ENCODE results near the gene C1QTNF1. TPM values are rescaled to one million over a fixed set of nuclear protein-coding genes. Genes with fewer than 3 reads are reported as not detected.

Gene C1QTNF1
- total and polyA plus RNA-seq, 2 experiments from 2014 or later = 9.5 to 13.3 TPM

DNA sequence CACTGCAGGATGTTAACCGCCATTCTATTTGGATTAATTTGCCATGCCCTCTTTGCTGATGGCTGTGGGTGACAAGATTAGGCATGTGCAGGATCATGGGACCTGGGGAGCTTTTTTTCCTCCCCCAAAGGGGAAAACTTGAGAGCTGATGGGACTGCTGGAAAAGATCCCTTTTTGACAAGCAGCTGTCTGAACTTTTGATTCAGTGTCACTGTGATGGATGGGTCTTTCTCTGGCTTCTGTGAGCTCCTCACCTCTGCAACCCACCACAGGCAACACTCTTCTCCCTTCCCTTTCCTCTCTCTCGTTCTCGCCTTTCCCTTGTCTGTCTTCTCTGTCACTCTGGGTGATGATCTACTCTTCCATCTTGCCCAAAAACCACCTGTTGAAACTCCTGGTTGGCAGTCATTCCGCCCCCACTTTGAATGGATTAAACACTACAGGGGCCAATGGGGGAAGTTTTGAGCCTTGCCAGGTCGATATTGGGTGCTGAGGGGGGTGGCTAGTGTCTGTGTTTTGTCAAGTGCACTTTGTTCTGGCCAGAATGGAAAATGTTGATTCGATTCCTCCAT is 11.3 kb upstream of the C1QTNF1 start:
- peaks cover 22% of the 10 kb centered on the region for H3K4me1 ChIP-seq (ENCODE audit: insufficient read depth)
- TF ChIP-seq EZH2phosphoT487 (IDR thresholded peaks at IDR 0.05; ENCODE audit: low read depth, severe bottlenecking, unreplicated experiment) (no peak), CTCF (IDR thresholded peaks at IDR 0.05; ENCODE audit: poor library complexity) (no peak), EZH2 (IDR thresholded peaks at IDR 0.05; ENCODE audit: borderline replicate concordance) (no peak)
- no peak for DNase-seq (ENCODE audit: low spot score)
- peaks cover 4% of the 10 kb centered on the region for H4K20me1 ChIP-seq (ENCODE audit: insufficient read depth, poor library complexity, severe bottlenecking)
- H3K9me2 ChIP-seq (replicated peaks; ENCODE audit: insufficient read depth) = no peaks in the 10 kb centered on the region
- peaks cover 18% of the 10 kb centered on the region for H3K79me2 ChIP-seq
- H3K27ac ChIP-seq = no peak overlapping the region
- 79% methylated on average over 6 of the region's 6 CpGs for WGBS (ENCODE audit: low lambda C conversion rate, missing lambda C conversion rate)
- H3K36me3 ChIP-seq (replicated peaks; ENCODE audit: insufficient read depth, low read depth) = no peaks in the 10 kb centered on the region
- no peak overlapping the region for H3K4me2 ChIP-seq
- peaks cover 7% of the 10 kb centered on the region for H3K9me3 ChIP-seq (ENCODE audit: low read depth)
- no peaks in the 10 kb centered on the region for H3K27me3 ChIP-seq
- no peak overlapping the region for H2AFZ ChIP-seq
- H3K4me3 ChIP-seq = no peak overlapping the region

DNA sequence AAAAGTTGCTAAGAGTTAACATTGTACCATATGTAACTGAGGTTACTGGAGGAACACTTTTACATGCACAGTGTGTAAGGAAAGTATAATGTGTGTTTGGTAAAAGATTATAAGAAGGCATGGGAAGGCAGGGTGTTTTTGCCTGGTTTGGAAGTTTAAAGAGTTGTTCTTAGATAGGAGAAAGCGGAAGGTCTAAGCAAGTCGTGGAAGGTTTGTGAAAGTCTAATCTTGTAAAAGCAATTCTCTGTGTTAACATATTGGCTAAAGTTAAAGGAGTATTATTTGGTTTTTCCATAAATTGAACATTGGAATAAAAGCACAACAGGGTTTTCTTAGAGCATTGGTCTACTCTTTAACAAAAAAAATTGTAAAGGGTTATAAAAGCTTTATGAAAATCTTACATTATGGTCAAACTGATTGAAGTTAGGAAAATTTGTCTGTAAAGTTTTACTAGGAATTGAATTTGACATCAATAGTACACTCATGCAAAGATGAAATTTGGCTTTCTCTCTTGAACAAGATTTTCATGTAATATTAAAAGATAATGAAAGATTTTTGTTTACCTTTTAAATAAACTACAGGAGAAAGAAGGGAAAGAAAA is 9.7 kb upstream of the C1QTNF1 start:
- no peak for TF ChIP-seq EZH2 (IDR thresholded peaks at IDR 0.05; ENCODE audit: borderline replicate concordance)
- no peak for TF ChIP-seq EZH2phosphoT487 (IDR thresholded peaks at IDR 0.05; ENCODE audit: low read depth, severe bottlenecking, unreplicated experiment)
- H3K4me3 ChIP-seq = no peak overlapping the region

DNA sequence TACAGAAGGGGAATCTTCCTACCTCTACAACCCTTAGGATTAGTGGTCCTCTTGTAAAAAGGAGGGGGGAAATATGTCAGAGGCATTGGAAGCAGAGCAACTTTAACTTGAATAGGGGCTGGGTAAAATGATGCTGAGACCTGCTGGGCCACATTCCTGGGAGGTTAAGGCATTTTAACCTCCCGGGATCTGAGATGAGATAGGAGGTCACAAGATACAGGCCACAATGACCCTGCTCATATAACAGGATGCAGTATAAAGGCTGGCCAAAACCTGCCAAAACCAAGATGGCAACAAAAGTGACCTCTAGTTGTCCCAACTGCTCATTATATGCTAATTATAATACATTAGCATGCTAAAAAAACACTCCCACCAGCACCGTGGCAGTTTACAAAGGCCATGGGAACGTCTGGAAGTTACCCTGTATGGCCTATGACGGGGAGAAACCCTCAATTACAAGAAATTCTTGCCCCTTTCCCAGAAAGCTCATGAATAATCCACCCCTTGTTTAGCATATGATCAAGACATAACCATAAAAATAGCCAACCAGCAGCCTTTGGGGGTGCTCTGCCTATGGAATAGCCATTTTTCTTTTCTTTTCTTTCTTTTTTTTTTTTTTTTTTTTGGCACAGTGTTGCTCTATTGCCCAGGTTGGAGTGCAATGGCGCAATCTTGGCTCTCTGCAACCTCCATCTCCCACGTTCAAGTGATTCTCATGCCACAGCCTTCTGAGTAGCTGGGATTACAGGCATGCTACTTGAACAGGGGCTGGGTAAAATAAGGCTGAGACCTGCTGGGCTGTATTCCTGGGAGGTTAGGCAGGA is 6.2 kb upstream of the C1QTNF1 start:
- H4K20me1 ChIP-seq (ENCODE audit: insufficient read depth, poor library complexity, severe bottlenecking) = no peaks in the 10 kb centered on the region
- no peaks in the 10 kb centered on the region for H3K79me2 ChIP-seq
- no peak overlapping the region for H3K4me2 ChIP-seq
- WGBS (ENCODE audit: low lambda C conversion rate, missing lambda C conversion rate) = 53% methylated on average over 6 of the region's 6 CpGs
- H3K9me3 ChIP-seq (ENCODE audit: low read depth) = peaks cover 7% of the 10 kb centered on the region
- DNase-seq (ENCODE audit: low spot score) = no peak
- no peak overlapping the region for H2AFZ ChIP-seq
- no peak overlapping the region for H3K27ac ChIP-seq
- no peaks in the 10 kb centered on the region for H3K9me2 ChIP-seq (replicated peaks; ENCODE audit: insufficient read depth)
- peaks cover 22% of the 10 kb centered on the region for H3K4me1 ChIP-seq (ENCODE audit: insufficient read depth)
- H3K36me3 ChIP-seq (replicated peaks; ENCODE audit: insufficient read depth, low read depth) = no peaks in the 10 kb centered on the region
- TF ChIP-seq EZH2phosphoT487 (IDR thresholded peaks at IDR 0.05; ENCODE audit: low read depth, severe bottlenecking, unreplicated experiment) (no peak), EZH2 (IDR thresholded peaks at IDR 0.05; ENCODE audit: borderline replicate concordance) (no peak), CTCF (IDR thresholded peaks at IDR 0.05; ENCODE audit: poor library complexity) (no peak)
- H3K4me3 ChIP-seq = no peak overlapping the region
- no peaks in the 10 kb centered on the region for H3K27me3 ChIP-seq

More for the DNA sequence above, 9.7 kb upstream of the C1QTNF1 start:
- DNase-seq (ENCODE audit: low spot score) = no peak
- Histone ChIP-seq H3K36me3 (replicated peaks; ENCODE audit: insufficient read depth, low read depth) (no peaks in the 10 kb centered on the region), H3K27me3 (no peaks in the 10 kb centered on the region), H4K20me1 (ENCODE audit: insufficient read depth, poor library complexity, severe bottlenecking) (no peaks in the 10 kb centered on the region), H3K27ac (no peak overlapping the region), H2AFZ (no peak overlapping the region), H3K4me1 (ENCODE audit: insufficient read depth) (peaks cover 17% of the 10 kb centered on the region), H3K4me2 (no peak overlapping the region), H3K9me2 (replicated peaks; ENCODE audit: insufficient read depth) (no peaks in the 10 kb centered on the region), H3K79me2 (peaks cover 2% of the 10 kb centered on the region), H3K9me3 (ENCODE audit: low read depth) (peaks cover 7% of the 10 kb centered on the region)
- WGBS (ENCODE audit: low lambda C conversion rate, missing lambda C conversion rate) = 78% methylated on average over 2 of the region's 2 CpGs

DNA sequence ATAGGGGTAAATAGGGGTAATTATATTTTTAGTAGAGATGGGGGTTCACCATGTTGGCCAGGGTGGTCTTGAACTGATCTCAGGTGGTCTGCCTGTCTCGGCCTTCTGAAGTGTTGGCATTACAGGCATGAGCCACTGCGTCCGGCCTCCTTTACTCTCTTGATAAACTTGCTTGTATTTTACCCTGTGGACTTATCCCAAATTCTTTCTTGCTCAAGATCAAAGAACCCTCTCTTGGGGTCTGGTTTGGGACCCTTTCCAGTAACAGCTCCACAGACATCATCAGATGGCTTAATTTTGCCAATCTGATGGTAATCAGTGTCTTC is 5.6 kb upstream of the C1QTNF1 start:
- Histone ChIP-seq H3K9me2 (replicated peaks; ENCODE audit: insufficient read depth) (no peaks in the 10 kb centered on the region), H3K27me3 (no peaks in the 10 kb centered on the region), H3K4me3 (no peak overlapping the region), H3K4me2 (no peak overlapping the region), H3K9me3 (ENCODE audit: low read depth) (peaks cover 7% of the 10 kb centered on the region), H4K20me1 (ENCODE audit: insufficient read depth, poor library complexity, severe bottlenecking) (no peaks in the 10 kb centered on the region), H3K27ac (no peak overlapping the region), H3K4me1 (ENCODE audit: insufficient read depth) (peaks cover 22% of the 10 kb centered on the region), H3K79me2 (no peaks in the 10 kb centered on the region), H2AFZ (no peak overlapping the region), H3K36me3 (replicated peaks; ENCODE audit: insufficient read depth, low read depth) (no peaks in the 10 kb centered on the region)
- no peak for TF ChIP-seq EZH2phosphoT487 (IDR thresholded peaks at IDR 0.05; ENCODE audit: low read depth, severe bottlenecking, unreplicated experiment)
- no peak for DNase-seq (ENCODE audit: low spot score)
- WGBS (ENCODE audit: low lambda C conversion rate, missing lambda C conversion rate) = 84% methylated on average over 3 of the region's 3 CpGs

Data from hepatocyte (in vitro differentiated cells).